DMS79 (cell line): ENCODE data around the gene KIF16B.

ENCODE experiments used
- DNase-seq: peaks from one replicate; lab custom pipeline; 2025; lab: John Stamatoyannopoulos, UW

Gene KIF16B

DNA sequence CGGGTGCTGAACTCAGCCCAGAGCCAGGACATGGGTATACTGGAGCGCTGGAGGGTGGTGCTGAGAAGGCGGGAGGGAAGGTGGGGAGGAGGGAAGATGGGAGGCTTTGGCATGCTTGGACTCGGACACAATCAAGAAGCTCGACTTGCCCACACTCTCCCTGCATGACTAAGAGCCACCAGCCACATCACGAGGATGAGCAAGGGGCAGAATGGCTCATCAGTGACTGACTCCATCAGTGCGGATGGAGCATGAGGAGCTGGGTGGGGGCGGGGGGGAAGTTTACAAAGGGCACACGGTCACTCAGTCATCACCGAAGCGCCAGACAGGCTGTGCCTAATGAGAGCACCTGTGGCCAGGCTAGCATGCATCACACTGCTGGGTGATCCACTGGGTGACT, 222.8 kb downstream of the KIF16B start:
- DNase-seq, result no peak

- no peak for DNase-seq
Observed at GRCh38 chr20:16349523-16350260, 223.6 kb downstream of the KIF16B start.

- no peak for DNase-seq
Observed at GRCh38 chr20:16346956-16347355, 226.3 kb downstream of the KIF16B start.

DNA sequence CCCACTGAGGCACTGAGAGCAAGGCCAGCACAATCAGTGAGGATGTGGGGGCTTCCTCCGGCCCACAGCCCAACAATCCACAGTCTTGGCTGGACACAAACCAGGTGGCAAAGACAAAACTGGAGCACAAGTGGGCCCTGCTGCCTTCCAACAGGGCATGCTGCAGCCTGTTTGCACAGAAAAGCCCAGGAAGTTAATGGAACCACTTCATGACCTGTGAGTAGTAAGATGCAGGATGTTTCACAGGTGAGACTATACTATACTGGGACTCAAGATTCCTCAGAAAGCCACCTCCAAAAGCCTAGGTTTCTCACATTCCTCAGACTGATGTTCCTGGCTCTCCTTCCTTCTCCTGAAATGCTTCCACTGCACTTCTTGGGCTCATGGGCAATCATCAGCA, 235.5 kb downstream of the KIF16B start:
- DNase-seq, result no peak

DNA sequence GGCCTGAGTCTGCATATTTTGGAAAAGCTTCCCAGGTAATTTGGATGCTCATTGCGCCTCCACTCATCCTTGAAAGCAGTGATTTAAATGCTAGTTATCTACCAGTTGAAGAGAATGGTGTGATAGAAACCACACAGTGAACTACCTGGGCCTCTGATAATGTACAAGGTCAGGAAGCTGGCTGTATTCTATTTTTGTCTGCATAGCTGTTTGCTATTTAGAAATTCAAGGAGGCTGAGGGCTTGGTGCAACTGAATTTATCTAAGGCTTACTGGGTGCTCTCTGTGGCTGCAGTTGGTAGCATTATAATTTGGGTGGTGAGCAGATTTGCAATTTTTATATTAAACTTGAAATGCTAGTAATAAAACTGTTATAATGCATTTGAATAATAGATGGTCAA, 245.6 kb downstream of the KIF16B start:
- DNase-seq, result no peak

DNA sequence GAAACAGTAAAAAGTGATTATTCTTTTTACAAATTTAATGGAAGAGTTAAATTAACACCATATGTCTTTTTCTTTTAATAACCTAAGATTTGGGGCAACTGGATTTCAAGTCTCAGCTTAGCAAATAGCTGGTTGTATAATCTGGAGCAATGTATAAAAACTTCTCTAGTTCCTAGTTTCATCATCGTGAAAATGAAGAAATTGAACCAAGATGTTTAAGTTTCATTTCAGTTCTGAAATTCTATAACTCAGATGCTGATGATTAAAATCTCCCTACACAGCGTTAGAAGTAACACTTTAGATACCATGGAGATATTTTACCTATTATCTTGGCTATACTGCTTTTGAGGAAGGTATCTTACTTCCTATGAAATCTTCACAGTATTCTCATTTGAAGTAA, 252.0 kb downstream of the KIF16B start:
- no peak for DNase-seq

DNA sequence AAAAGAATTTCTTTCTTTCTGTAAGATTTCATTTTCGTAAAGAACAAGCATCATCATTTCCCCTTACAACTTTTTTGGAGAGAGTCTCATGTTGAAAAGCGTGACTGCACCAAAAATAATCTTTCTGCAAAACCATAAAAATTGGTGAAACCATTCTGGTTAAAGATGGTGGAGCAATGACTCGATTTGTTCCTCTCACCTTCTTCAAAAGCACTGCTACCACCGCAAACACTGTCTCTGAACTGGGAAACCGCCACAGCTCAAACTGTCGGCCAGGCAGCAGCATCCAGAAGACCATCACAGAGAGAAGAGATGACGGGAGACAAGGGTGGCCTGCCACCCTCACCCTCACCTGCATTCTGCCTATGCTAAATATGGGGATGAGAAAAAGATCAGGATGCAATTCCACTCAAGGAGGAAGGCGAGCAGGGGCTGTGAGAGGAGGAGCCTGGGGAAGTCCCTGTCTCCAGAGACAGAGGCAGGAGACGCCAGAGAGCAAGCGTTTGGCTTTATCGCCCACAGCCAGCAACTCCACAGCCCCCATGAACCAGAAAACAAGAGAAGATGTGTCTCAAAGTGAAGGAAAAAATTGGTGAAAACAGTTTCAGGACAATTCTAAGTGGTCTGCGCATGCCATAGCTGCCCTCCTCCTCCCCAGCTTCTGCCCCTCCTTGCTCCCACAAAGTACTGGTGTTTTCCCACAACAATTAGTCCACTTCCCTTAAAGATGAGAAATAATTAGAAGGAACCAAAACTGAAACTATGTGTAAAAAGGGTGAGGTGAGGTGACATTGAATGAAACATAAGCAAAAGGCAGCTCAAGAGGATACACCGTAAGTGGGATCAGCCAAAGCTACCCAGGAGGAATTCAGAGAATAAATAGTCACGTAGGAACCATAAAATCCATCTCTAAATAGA, 255.5 kb downstream of the KIF16B start:
- no peak for DNase-seq

GRCh38 chr20:16316513-16316912, 256.7 kb downstream of the KIF16B start:
- no peak for DNase-seq

DNA sequence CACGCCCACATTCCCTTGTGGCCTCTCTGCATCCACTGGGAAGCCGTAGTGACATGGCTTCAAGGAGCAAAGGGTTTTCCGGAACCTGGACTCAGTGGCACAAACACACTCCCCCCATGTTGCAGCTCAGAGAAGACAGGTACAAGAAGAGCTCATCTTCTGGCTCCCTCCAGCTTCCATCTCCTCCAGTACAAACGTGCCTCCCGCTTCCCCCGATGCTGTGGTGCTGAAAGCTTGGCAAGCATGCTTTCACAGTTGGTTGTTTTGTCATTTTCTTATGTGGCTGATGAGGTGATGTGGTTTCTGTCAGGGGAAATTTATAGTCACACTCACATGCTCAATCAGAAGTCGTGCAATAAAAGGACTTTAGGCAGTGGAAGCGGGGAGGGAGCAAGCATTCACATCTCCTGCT, 258.5 kb downstream of the KIF16B start:
- no peak for DNase-seq

DNA sequence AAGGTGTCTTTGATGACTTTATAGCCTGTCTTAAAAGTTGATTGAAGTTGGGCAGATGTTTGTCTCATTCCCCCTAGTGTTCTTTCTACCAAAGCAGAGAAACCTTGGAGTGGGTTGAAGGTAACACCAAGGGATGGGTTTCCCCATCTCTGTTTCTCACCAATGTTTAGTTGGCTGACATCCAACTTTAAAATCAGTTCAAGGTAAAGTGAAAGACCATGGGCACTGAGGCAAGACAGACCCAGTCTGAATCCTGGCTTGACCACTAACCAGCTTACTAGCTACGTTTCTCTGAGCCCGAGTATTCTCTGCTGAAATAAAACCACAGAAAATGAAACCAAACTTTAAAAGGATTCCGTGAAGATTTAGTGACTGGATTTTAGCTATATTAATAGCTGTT, 258.9 kb downstream of the KIF16B start:
- no peak for DNase-seq

- DNase-seq, result no peak
Observed at GRCh38 chr20:16313917-16314316, 259.3 kb downstream of the KIF16B start.

GRCh38 chr20:16312998-16313397, 260.2 kb downstream of the KIF16B start:
- no peak for DNase-seq

GRCh38 chr20:16311756-16312155, 261.5 kb downstream of the KIF16B start:
- DNase-seq, result no peak

- no peak for DNase-seq
Observed at GRCh38 chr20:16308754-16309153, 264.5 kb downstream of the KIF16B start.

DNA sequence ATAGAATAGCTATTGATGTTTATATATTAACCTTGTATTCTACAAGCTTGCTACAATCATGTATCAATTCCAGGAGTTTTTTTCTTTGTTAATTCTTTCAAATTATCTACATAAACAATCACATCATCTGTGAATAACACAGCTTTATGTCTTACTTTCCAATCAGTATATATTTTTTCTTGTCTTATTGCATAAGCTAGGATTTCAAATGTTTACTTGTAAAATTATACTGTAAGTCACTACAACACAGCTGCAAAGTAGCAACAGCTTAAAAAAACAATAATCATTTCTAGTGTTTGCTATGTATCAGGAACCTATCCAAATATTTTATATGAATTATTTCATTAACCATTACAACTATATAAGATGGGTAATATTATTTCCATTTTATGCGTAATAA, 270.4 kb downstream of the KIF16B start:
- DNase-seq, result no peak

DNA sequence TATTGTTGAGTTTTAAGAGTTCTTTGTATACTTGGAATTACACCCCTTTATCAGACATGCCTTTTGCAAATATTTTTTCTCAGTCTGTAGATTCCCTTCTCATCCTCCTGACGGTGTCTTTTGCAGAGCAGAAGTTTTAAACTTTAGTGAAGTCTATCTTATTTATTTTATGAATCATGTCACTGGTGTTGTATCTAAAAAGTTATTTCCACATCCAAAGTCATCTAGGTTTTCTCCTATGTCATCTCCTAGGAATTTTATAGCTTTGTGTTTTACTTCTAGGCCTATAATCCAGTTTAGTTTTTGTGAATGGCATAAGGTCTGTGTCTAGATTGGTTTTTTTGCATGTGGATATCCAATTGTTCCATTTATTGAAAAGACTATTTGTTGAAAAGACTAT, 271.3 kb downstream of the KIF16B start:
- DNase-seq, result no peak

- DNase-seq, result no peak
Observed at GRCh38 chr20:16299897-16300296, 273.4 kb downstream of the KIF16B start.

GRCh38 chr20:16296931-16297330, 276.3 kb downstream of the KIF16B start:
- no peak for DNase-seq

DNA sequence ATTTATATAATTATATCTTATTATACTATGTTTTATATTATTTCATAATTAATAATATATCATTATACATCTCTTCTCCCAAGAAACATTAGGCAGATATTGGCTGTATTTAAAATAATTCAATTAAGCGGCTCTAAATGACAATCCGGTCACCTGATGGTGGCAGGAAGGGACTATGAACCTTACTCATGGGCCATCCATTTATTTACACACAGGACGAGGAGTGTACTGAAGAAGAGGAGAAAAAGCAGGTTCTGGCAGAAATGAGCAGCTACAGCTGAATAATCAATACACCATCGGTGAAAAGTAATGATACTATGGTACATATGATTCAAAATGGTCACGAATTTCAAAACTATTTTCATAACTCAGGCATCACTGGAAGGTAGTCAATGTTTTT, 277.7 kb downstream of the KIF16B start:
- no peak for DNase-seq

DNA sequence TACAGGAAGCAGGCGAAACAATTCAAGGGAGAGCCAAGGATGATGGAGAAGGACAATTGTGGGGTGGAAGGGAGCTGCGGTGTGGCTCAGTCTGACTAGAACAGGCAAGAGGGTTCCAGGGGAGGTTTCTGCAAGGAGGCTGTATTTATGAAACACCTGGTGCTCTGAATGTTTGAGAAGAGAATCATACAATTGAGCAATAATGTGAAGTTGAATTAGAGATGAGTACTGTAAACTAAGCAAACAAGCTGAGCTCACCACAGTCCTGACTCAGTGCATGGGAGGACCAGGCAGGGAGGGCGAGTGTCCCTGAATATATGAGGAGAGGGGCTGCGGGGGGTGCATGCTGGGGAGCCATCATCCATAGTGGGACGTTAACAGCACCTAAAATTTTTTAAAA, 279.7 kb downstream of the KIF16B start:
- no peak for DNase-seq

- DNase-seq, result no peak
Observed at GRCh38 chr20:16292226-16292880, 280.9 kb downstream of the KIF16B start.

- DNase-seq, result no peak
Observed at GRCh38 chr20:16290358-16290757, 282.9 kb downstream of the KIF16B start.

DNA sequence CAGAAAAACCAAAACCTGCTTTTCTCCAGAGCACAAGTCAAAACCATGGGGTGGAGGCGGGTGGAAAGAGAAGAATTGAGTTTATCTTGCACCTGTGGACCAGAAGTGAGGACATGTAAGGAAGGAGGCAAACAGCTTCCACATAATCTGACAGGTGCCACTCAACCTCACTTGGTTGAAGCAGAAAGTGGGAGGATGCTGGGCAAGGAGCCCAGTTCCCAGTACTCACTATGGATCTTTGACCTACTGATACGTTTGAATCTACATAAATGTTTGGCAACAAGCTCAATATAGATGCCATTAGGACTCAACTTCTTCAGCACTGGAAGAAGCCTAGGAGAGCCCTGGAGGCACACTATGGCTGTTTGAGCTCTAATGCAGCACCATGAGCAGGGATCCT, 285.5 kb downstream of the KIF16B start:
- no peak for DNase-seq
